Measurements from ENCODE around the gene ETV3L.
A peak's percentile ranks its signal among the peaks of the same experiment; 100 is the strongest.
"Not testable (repeated sequence)": the region's sequence is repeated elsewhere in the genome, so short reads cannot be mapped to it uniquely, and the experiment has no call there.

ETV3L gene

GRCh38 chr1:157073944-157074685 lies 25.5 kb downstream of the ETV3L start:
- DNase-seq = peak; percentile 31

GRCh38 chr1:157069601-157070000 lies 30.0 kb downstream of the ETV3L start:
- DNase-seq = no peak

GRCh38 chr1:157059241-157059640 lies 40.4 kb downstream of the ETV3L start:
- DNase-seq = not testable (repeated sequence)

GRCh38 chr1:157056269-157056668 lies 43.3 kb downstream of the ETV3L start:
- DNase-seq = no peak

- DNase-seq = not testable (repeated sequence)
Measured at GRCh38 chr1:157055729-157056128, 43.9 kb downstream of the ETV3L start.

- no peak for DNase-seq
Measured at GRCh38 chr1:157050836-157051235, 48.8 kb downstream of the ETV3L start.

- DNase-seq = no peak
Measured at GRCh38 chr1:157047062-157047410, 52.6 kb downstream of the ETV3L start.

GRCh38 chr1:157045250-157046218 lies 54.1 kb downstream of the ETV3L start, which contains the start of gene ARHGEF11:
TSS of gene ARHGEF11 (minus strand) at chr1:157045742. CDS start at chr1:157044330, 1,412 bp downstream.
- no peak for DNase-seq

- DNase-seq = no peak
Measured at GRCh38 chr1:157044326-157044725, 55.3 kb downstream of the ETV3L start.

GRCh38 chr1:157043685-157044084 lies 55.9 kb downstream of the ETV3L start:
- DNase-seq = no peak

GRCh38 chr1:157042846-157043245 lies 56.8 kb downstream of the ETV3L start:
- no peak for DNase-seq

Data from stimulated activated CD4-positive, alpha-beta T cell treated with anti-CD3 and anti-CD28 coated beads, Interleukin-1b, Interleukin-23, amount 100 ng/mL, for 48 hours (primary cell).